HepG2 (cell line): ENCODE results near the gene SRBD1. TPM values are rescaled to one million over a fixed set of nuclear protein-coding genes. Genes with fewer than 3 reads are reported as not detected.

Source experiments
- ATAC-seq: fragments of 200-7000 bp; cut with Tn5 transposase; 3 replicates; pipeline ENCODE4 v1.9.1; 2020; ENCODE audit warnings: mild to moderate bottlenecking, moderate library complexity
- BruUV-seq: library from RNA; stranded (reverse); fragments of 400-500 nt; replicated peaks from 2 replicates; lab custom pipeline; 2021; lab: Mats Ljungman, UMichigan
- CTCF ChIA-PET: fragments of 300-600 bp; formaldehyde crosslinking; extraction: SDS; loops from one replicate; lab custom pipeline; 2021; ENCODE audit warnings: low total read pairs, inconsistent platforms, low intra/inter-chr PET ratio; lab: Yijun Ruan, JAX
- POLR2A ChIA-PET: fragments of 350-600 bp; sonication (Branson Sonifier 250); formaldehyde crosslinking; loops from one replicate; lab custom pipeline; 2020; ENCODE audit warnings: antibody characterized with exemption, inconsistent platforms; lab: Yijun Ruan, JAX
- DNase-seq: peaks from one replicate; pipeline ENCODE4 v3.0.0-alpha.2; 2015; ENCODE audit warnings: low spot score
- FAIRE-seq: peaks from 3 replicates; lab custom pipeline; 2011; peaks lifted over from hg19 to GRCh38; lab: Jason Lieb, UNC
- H2AFZ ChIP-seq: one replicate; pipeline ENCODE4 v1.6.1; 2011; ENCODE audit warnings: low read length, inconsistent platforms
- H3K27ac ChIP-seq: fragments of 300-600 bp; 3 replicates; pipeline ENCODE4 v1.8.0; 2011; ENCODE audit warnings: mixed run types, mild to moderate bottlenecking, mixed read lengths, low read length, inconsistent platforms; ENCODE audit not compliant: insufficient read depth; ENCODE audit errors: extremely low read length
- H3K27me3 ChIP-seq, 2 experiments: fragments of 200-600 bp in 1 of 2; 2 replicates in 1 of 2; 3 replicates in 1 of 2; pipeline versions ENCODE4 v1.6.0 to v1.8.0; 2011; ENCODE audit warnings: low read length in 2 of 2, mild to moderate bottlenecking in 2 of 2, moderate library complexity in 2 of 2, inconsistent platforms in 1 of 2; ENCODE audit not compliant: insufficient read depth in 2 of 2, control insufficient read depth in 1 of 2
- H3K36me3 ChIP-seq, 2 experiments: fragments of 200-600 bp in 1 of 2; replicated peaks in 1 of 2; 2 replicates in 1 of 2; 3 replicates in 1 of 2; pipeline versions ENCODE4 v1.5.1 to v1.8.0; 2011; ENCODE audit warnings: low read length in 2 of 2, inconsistent platforms in 1 of 2; ENCODE audit not compliant: insufficient read depth in 2 of 2, control insufficient read depth in 1 of 2
- H3K4me1 ChIP-seq: 2 replicates; pipeline ENCODE4 v1.5.1; 2012; ENCODE audit warnings: low read length, inconsistent platforms; ENCODE audit not compliant: insufficient read depth
- H3K4me2 ChIP-seq: 2 replicates; pipeline ENCODE4 v1.6.0; 2011; ENCODE audit warnings: low read depth, low read length, inconsistent platforms
- H3K4me3 ChIP-seq, 3 experiments: fragments of 200-600 bp in 1 of 3; sonication (generic), shearing (Covaris generic) in 1 of 3; replicated peaks in 1 of 3; 2 replicates each; pipeline ENCODE4 v1.5.1; 2011 to 2016; ENCODE audit warnings: low read length in 3 of 3, inconsistent platforms in 2 of 3, low read depth in 2 of 3, mild to moderate bottlenecking in 2 of 3, control low read depth in 1 of 3, mixed read lengths in 1 of 3; ENCODE audit not compliant: insufficient read depth in 1 of 3
- H3K79me2 ChIP-seq: one replicate; pipeline ENCODE4 v1.6.1; 2011; ENCODE audit warnings: low read length, inconsistent platforms; ENCODE audit not compliant: insufficient read depth
- H3K9ac ChIP-seq: 2 replicates; pipeline ENCODE4 v1.6.0; 2011; ENCODE audit warnings: mild to moderate bottlenecking, low read depth, low read length, inconsistent platforms; ENCODE audit not compliant: insufficient read depth
- H3K9me3 ChIP-seq: 2 replicates; pipeline ENCODE4 v1.5.1; 2012; ENCODE audit warnings: mild to moderate bottlenecking, low read length
- H4K20me1 ChIP-seq: 2 replicates; pipeline ENCODE4 v1.6.0; 2011; ENCODE audit warnings: inconsistent platforms, mild to moderate bottlenecking, low read length, moderate library complexity; ENCODE audit not compliant: insufficient read depth
- CAMTA2 ChIP-seq: sonication (generic); formaldehyde crosslinking; IDR thresholded peaks from 2 replicates; pipeline ENCODE4 v1.4.0; 2020; ENCODE audit warnings: mild to moderate bottlenecking, missing genetic modification reagents, borderline replicate concordance
- CREB1 ChIP-seq, 2 experiments: fragments of 450-650 bp in 1 of 2; IDR thresholded peaks; 2 replicates each; pipeline ENCODE4 v1.6.1; 2016 to 2017; ENCODE audit warnings: control low read depth in 1 of 2, mild to moderate bottlenecking in 1 of 2, missing compliant biosample characterization in 1 of 2, missing genetic modification characterization in 1 of 2
- NR2F1 ChIP-seq, 2 experiments: fragments of 450-650 bp in 1 of 2; formaldehyde crosslinking in 1 of 2; IDR thresholded peaks; 2 replicates each; pipeline versions ENCODE4 v1.5.0 to v1.6.1; 2016 to 2020; ENCODE audit warnings: mild to moderate bottlenecking in 1 of 2, missing compliant biosample characterization in 1 of 2, missing genetic modification reagents in 1 of 2, moderate library complexity in 1 of 2
- ZNF264 ChIP-seq: sonication (generic); formaldehyde crosslinking; IDR thresholded peaks from 2 replicates; pipeline ENCODE4 v1.4.0; 2020; ENCODE audit warnings: missing genetic modification reagents
- WGBS: methylation state at CpG from one replicate; pipeline ENCODE4 v1.1.6; 2017; ENCODE audit warnings: low lambda C conversion rate; 5-methylcytosine and 5-hydroxymethylcytosine counted together
- in situ Hi-C: cut with HindIII; loops from 2 replicates; pipeline ENCODE4 v1.10.0; 2017; ENCODE audit warnings: low pct_unique_long_range_greater_than_20kb; ENCODE audit not compliant: extremely low pct_ligation_motif_present
- intact Hi-C: fragments of 100-400 bp; cut with micrococcal nuclease; formaldehyde crosslinking; loops from one replicate; pipeline ENCODE4 v1.10.0; 2022; ENCODE audit not compliant: unreplicated experiment
- polyA plus RNA-seq, 8 experiments: library from polyadenylated mRNA; depleted of rRNA in 3 of 8; stranded (reverse) in 7 of 8; unstranded in 1 of 8; fragments of >200 nt; fragmentation: Illumina TruSeq in 4 of 8; extraction: Trizol in 4 of 8; gene quantifications; 2 replicates each; pipeline versions ENCODE4 v1.2.1 to v1.2.3, GENCODE V29; 2011 to 2016; ENCODE audit warnings: low read depth in 4 of 8, missing spikeins in 1 of 8, mixed read lengths in 1 of 8; ENCODE audit not compliant: insufficient read depth in 1 of 8
- total RNA-seq, 5 experiments: library from RNA; depleted of rRNA; stranded (reverse); fragments of >200 nt; fragmentation: Illumina TruSeq; extraction: Trizol; gene quantifications; 2 replicates each; pipeline ENCODE4 v1.2.3, GENCODE V29; 2016; ENCODE audit warnings: low read depth in 1 of 5
- TF ChIP-seq, protein P1 (sequence below): sonication (generic); formaldehyde crosslinking; IDR thresholded peaks from 2 replicates; pipeline ENCODE4 v1.8.0; 2023; ENCODE audit warnings: mild to moderate bottlenecking, missing genetic modification reagents

The SRBD1 gene
- total and polyA plus RNA-seq, 2 of the 13 experiments (the other 11 are each of a cell fraction or from before 2014, with no cell fraction given), result 3.2 to 23.9 TPM

DNA sequence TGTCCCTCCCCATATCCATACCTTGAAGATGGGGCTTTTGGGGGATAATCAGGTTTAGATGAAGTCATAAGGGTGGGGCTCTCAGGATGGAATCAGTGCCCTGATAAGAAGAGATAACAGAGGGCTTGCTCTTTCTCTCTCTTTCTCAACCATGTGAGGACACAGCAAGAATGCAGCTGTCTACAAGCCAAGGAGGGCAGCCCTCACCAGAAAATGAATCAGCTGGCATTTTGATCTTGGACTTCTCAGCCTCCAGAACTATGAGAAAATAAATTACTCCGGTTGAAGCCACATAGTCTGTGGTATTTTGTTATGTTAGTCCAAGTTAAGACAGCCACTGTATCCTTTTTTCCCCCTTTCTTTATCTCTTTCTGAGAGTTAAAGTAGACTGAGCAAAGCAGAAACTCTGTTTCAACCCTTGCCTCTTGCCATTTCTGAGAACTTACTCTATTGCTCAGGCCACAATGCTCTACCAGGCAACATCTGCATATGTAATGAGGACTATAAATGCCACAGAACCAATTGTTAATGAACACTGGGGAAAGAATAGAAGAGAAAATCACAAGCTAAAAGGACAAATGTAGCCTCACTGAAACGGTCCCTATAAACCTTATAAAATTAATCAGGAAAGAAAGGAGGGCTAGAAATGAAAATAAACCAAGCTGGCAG lies 56.9 kb downstream of the SRBD1 start:
- WGBS, result 48% methylated on average over 2 of the region's 2 CpGs
- FAIRE-seq (no peak), DNase-seq (no peak), ATAC-seq (no peak)
- Histone ChIP-seq H3K9me3 (no peaks in the 10 kb centered on the region), H4K20me1 (no peaks in the 10 kb centered on the region), H3K27me3 (no peaks in the 10 kb centered on the region), H3K4me2 (no peak overlapping the region), H3K27ac (no peak overlapping the region), H3K36me3 (peaks cover 1 to 15% of the 10 kb centered on the region in 2 experiments; a peak in 4 of 5 replicates), H2AFZ (no peak overlapping the region), H3K9ac (no peak overlapping the region), H3K4me1 (no peaks in the 10 kb centered on the region), H3K79me2 (no peaks in the 10 kb centered on the region), H3K4me3 (no peak overlapping the region)
- no TSS peak for BruUV-seq
- POLR2A ChIA-PET, result no interaction called here
- no peak for TF ChIP-seq NR2F1 (CRISPR knock-in tag; IDR thresholded peaks at IDR 0.05)
- peak; percentile 67; the same call in 1 of the 2 replicates for TF ChIP-seq ZNF264 (CRISPR knock-in tag)
- in situ Hi-C loops (no loop called here), intact Hi-C loops (no loop called here)
- CTCF ChIA-PET, result no interaction called here

DNA sequence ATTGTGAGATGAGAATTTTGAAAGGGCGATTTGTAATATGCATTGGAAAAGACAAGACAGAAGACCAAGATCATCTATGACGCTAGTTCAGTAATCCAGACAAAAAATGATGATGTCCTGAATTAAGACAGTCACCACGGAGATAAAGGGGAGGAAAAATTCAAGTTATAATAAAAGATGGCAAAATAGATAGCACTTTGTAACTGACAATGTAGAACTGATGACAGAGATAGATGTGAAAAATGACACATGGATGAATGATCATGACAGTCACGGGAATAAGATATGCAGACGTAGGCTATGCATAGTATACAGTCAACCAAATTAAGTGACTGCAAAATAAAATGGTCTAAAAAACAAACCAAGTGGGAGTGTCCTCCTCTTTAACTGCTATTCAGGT lies 59.2 kb downstream of the SRBD1 start:
- Histone ChIP-seq H4K20me1 (no peaks in the 10 kb centered on the region), H3K27ac (no peak overlapping the region), H2AFZ (no peak overlapping the region), H3K9ac (no peak overlapping the region), H3K9me3 (no peaks in the 10 kb centered on the region), H3K4me1 (no peaks in the 10 kb centered on the region), H3K36me3 (peaks cover 1 to 25% of the 10 kb centered on the region in 2 experiments), H3K4me3 (no peak overlapping the region), H3K79me2 (no peaks in the 10 kb centered on the region), H3K27me3 (no peaks in the 10 kb centered on the region), H3K4me2 (no peak overlapping the region)
- ChIA-PET POLR2A (no interaction called here), CTCF (no interaction called here)
- DNase-seq (no peak), FAIRE-seq (no peak), ATAC-seq (no peak)
- no TSS peak for BruUV-seq
- WGBS, result 95% methylated on average over 5 of the region's 5 CpGs
- in situ Hi-C loops, result no loop called here
- intact Hi-C loops, result no loop called here
- no peak for TF ChIP-seq CAMTA2
- TF ChIP-seq, protein P1, sequence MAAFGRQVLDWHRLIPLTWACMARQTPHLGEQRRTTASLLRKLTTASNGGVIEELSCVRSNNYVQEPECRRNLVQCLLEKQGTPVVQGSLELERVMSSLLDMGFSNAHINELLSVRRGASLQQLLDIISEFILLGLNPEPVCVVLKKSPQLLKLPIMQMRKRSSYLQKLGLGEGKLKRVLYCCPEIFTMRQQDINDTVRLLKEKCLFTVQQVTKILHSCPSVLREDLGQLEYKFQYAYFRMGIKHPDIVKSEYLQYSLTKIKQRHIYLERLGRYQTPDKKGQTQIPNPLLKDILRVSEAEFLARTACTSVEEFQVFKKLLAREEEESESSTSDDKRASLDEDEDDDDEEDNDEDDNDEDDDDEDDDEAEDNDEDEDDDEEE (CRISPR knock-in tag), result no peak
- peak; percentile 50; the same call in 1 of the 2 replicates for TF ChIP-seq CREB1 (IDR thresholded peaks at IDR 0.05)
- no peak for TF ChIP-seq CREB1 (CRISPR knock-in tag; IDR thresholded peaks at IDR 0.05)
